GM21717 (cell line): ENCODE measurements around the gene COX17.

ENCODE experiments used
- ATAC-seq: cut with Tn5 transposase; IDR thresholded peaks from one replicate; pipeline ENCODE4 v1.9.1; 2021; ENCODE audit warnings: mild to moderate bottlenecking, moderate library complexity; ENCODE audit not compliant: unreplicated experiment

The COX17 gene

DNA sequence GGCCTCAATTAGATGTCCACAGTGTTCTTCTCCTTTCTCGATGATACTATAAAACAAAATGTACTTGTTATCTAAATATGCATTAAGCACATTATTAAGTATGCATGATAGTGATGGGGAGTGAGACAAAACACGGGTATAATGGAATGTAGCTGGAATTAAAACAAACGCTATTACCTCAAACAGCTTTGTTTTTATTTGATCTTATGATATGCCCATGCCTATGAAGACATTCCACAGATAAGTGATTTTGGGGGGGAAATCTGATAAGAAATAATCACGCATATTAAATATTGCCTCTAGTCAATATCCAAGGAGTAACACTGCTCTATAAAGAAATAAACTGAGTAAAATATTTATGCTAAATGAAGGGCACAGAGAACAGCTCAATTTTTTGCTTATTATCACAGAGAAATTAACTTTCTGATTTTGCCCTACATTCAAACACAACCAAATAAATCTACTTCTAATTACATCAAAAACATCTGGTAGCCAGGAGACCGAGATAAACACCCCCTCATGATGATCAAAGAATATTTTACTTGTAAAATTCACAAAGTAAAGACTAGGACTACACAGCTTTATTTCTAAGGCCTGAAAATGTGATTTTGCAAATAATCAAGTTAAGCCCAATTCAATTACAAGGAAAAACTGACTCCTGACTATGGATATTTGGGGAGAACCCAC lies 1.9 kb downstream of the COX17 start:
- ATAC-seq = no peak

DNA sequence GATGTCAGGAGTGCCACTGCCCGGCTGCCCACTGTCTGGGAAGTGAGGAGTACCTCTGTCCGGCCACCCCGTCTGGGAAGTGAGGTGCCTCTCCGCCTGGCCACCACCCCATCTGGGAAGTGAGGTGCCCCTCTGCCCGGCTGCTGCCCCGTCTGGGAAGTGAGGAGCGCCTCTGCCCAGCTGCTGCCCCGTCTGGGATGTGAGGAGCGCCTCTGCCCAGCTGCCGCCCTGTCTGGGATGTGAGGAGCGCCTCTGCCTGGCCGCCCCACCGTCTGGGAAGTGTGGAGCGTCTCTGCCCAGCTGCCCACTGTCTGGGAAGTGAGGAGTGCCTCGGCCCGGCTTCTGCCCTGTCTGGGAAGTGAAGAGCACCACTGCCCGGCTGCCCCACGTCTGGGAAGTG lies 3.3 kb downstream of the COX17 start:
- ATAC-seq = no peak

DNA sequence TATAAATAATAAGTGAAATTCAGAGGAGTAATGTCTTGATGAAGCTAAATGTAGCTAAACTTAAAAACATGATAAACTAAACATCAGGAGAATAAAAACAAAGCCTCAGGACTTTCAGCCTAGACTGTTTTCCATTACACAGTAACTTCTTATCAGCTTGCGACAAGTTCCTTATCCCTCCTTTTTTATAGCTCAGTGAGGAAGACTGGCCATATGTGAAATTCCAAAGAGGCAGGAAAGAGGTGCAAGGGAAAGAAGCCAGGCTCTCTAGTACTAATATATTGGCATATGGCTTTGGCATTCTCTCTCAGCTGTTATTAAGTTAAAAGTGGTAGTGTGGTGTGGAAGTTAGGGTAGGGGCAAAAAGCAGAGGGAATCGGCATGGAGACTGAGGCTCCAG lies 4.4 kb downstream of the COX17 start:
- no peak for ATAC-seq

DNA sequence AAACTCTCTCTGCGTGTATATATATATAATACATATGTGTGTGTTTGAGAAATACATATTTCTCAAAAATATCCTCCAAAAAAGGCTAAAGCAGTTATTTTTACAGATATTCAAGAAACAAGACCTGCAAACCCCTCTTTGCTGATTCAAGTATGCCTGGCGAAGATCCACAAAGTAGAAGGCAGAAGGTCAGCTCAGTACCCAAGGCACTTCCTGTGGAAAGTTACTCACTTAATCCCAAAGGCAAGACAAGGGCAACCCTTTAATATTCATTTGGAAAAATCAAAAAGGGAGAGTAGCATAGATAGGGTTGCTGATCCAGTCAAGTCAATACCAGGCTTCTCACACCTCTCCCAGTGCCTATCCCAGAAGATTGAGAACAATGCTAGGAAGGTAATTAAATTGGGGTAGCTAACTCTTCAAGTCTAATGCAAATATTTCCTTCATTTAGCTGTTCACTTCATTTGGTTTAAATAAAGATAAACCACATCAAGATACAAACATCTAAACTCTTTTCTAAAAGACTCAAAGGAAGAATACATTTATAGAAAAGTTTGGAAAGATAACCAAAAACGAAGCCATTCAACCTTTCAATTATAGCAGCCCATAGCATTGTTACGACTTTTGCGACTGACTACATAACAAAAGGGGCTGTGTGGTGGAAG lies 7.2 kb downstream of the COX17 start:
- no peak for ATAC-seq

DNA sequence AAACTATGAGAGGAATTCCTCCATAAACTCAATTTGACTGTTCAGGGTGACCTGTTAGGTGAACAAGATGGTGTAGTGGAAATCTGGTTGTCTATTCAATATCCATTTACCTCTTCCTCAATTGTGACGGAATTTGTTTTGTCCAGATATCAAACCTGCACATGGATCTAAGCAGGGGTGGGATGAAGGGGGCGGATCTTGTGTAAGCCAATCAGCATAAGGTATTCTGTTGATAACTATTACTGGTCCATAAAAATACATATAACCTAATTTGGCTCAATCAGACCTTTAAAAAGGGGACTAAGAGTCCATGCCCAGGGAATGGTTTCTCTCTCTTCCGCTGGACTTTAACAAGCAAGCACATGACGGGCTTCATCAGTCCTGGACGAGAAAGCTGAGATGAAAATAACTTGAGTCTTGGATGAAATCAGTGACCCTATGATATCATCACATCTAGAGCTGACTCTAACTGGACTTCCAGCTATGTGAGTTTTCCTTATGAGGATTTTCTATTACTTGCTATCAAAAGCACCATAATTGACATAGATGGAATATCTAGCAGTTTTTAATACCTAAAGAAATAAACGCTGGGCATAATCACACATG lies 11.1 kb downstream of the COX17 start:
- ATAC-seq = no peak

DNA sequence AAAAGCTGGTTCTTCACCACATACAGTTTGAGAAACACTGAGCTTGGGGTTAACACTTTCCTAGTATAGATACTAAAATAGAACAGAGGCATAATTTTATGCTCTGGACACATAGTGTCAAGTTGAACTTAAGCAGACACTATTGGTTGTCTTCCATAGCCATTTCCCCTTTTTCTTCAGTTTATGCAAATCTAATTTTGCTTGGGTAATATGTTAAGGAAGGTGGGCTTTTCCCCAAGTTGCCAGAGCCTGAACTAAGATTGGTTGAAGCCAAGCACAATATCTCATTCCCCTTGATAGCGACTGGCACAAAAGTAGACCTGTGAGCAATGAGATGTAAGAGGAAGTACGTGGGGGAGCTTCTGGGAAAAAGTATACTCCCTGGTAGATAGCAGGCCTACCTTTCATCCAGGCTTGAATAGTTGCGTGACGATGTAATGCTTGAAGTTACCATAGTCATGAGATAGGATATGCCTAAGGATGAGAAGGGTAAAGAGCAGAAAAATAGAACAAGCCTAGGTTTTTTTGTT lies 12.3 kb downstream of the COX17 start:
- peak; percentile 53 for ATAC-seq

DNA sequence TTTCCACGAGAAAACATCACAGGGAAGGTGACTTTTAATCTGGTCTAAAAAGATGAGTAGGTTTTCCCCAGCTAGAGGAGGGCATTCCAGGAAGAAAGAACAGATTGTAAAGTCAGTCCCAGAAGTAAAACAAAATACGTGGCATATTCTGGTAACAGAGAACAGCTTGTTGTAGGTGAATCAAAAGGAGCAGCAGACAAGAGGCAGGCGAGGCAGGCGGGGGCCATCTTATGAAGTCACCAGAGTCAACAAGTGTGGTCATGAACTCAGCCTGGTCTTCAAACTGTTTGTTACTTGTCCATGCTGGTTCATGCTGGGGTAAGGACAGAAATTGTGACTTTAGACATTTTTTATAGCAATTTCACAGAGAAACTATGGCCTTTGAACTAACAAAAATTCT lies 12.8 kb downstream of the COX17 start:
- no peak for ATAC-seq

DNA sequence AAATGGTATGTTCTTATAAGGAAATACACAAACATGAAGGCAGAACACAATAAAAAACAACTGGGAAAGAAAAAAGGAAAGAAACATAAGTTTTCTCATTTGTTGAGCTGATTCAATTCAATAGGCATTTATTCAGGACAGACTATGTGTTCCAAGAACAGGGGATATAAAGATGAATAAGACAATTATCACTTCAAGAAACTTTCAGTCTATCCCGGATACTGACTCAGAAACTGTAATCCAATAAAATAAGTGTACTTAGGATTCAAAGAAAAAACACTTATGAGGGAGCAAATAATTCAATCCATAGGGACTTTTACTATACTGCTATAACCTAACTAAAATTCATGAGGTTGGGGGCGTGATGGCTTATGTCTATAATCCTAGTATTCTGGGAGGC lies 13.3 kb downstream of the COX17 start:
- no peak for ATAC-seq

DNA sequence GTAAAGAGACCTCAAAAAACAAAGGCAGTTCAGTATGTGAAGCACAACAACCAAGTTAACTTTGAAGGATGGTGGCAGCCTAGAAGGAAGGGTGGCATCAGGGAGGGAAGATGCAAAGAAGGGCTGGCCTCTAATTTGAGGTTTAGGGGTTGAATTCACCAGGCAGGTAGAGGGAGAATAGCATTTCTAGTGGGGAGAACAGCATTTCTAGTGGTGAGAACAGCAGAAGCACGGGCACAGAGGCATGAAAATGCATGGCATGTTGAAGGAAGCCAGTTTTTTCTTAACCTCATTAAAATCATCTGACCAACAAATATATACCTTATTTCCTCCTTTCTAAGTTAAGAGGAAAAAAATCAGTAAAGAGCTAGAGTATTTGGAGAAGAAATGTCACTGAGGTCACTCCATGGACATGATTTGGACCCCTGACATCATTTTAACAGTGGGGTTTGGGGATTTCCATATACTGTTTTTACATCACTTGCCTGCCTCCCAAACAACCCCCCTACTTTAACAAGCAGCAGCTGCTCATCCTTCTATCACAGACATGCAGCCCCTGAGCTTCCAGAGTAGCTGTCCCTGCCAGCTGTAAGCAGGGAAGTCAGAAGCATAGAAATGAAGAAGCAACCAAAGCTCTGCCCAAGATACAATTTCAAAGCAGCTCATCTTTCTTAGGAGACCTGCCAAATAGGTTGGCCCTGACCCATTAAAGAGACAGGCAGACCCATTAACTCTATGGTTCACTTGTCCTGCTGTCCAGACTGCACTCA lies 14.4 kb downstream of the COX17 start:
- no peak for ATAC-seq

DNA sequence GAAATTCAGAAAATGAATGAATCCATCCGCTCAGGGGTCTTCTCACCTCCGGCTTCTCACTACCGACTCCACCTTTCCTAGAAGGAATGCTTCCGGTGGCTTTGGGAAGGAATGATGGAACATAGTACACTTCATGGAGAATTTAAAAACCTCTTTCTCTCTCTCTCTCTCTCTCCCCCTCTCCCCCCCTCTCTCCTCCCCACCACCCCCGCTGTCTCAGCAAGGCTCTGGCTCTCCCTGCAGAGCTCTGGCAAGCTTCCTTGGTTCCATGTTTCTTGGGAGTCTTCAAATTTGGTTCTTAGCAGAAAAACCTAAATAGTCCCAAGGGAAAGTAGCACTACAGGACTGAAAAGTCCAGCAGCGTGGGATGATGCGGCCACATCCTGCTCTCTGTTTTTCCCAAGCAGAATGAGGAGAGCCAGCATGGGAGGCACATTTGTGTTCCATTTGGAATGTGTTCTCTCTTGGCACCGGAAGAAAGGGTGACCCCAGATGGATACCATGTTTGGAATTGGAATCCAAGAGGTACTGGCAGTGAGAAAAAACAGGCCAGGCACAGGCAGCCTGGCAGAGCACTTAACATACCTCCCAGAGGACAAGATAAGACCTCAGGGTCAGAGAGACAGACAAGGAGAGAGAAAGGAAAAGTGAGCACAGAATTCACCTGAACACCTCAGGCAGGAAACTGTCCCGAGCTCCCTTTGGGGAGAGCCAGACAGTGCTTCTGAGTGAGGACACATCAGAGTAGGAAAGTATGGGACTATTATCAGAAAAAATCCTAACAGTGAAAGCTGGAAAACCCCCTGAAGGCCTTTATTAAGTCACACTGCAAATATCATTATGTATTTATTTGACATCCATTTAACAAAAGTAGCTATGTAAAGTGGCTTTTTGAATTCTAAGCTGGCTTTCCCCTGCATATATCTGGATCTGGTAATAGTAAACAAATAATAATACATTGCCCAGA lies 16.4 kb downstream of the COX17 start, which contains the start of gene POPDC2:
Gene POPDC2 (minus strand): TSS at position 116 of the 967 bp plus-strand sequence. CDS start 166 bp downstream, outside the sequence.
- ATAC-seq = no peak

DNA sequence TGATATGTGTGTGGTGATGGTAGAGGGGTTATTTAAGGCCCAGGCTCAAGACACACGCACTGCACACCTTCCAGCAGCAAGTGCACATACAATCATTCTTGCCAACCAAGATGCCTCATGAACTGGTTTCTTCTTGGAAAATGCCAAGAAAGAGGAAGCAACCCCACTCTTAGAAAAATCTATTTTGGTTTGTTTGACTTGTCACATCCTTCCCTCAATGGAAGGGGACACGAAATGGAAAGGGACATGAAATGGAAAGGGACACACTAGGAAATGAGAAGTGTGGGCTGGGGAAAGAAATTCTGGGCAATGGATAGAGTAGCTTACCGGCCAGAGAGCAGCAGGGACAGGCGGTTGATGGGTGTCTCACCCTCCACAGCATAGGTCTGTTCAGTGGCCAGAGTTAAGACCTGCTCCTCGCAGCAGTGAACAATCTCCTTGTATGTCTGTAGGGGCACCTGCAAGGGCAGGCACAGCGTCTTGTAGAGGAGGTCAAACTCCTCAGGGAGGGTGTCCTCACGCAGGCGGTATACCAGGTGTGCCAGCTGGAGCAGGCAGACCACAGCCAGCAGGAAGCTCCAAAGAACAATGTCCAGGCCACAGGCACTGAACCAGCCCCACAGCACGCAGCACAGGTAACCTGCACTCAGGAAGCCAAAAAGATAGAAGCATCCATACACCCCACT lies 17.5 kb downstream of the COX17 start:
- ATAC-seq = no peak

DNA sequence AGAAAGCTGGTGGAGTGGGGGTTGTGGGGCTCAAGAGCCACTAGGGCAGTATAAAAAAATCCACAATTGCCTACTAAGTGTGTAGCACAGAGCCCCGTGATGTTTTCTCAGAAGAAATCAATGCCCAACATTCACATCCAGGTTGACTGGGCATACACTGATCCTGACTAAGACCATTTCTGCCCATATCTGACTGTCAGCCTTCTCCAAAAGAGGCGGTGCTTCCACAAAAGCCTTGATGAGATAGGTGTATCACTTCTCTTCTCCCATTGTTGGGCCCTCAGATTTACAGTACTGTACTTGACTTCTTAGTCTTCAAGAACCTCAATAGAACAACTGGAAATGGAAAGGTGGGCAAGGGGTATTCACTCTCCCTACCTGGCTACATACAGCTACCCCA lies 18.2 kb downstream of the COX17 start:
- ATAC-seq = no peak

DNA sequence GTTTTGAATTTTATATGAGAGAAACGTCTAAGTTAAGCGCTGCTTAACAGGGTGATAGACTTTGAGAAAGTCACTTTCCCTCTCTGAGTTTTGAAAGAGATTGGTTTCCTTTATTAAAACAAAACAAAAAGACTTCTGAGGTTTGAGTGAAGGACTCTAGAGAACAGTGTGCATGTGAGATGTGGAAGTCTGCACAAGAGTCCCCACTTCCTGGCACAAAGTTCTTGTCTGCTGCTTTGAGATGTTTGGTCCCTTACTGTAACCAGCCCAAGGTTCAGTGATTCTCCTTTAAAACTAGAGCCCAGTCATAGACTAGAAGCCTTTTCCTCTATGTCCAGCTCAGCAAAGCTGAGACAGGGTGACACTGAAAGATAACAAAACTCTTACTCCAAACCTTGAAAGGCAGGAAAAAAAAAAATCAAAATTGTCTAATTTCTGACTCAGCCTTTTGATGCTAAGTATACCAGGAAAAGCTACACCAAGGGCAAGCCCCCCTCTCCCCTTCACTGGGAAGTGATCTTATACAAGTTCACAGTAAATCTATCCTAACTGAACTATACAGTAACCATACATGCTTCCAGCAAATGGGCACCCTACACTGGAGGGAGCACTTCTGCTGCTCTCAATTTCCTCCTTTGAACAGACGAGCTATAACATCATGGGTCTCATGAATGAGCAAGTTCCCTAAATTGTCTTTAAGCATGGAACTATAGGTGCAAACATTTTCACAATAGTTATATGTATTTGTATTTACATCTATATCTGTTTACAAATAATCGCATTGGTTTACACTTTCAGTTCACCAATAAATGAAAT lies 19.1 kb downstream of the COX17 start:
- ATAC-seq = no peak

DNA sequence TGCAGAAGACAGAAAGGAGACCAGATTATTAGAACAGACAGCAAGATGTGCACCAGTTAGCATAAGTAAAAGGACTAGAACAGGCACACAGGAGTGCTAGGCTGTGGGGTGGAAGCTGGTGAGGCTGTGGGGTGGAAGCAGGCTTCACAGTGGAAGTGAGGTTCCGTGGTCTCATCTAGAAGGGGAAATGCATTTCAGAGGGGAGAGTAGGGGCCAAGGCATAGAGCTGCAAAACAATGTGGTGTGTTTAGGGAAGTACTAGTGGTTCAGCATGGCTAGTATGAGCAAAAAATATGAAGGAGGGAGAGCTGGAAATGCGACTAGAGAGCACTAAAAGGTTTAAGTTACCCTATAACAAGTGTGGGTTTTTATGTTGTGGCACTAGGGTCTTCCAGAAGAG lies 23.3 kb downstream of the COX17 start:
- no peak for ATAC-seq

DNA sequence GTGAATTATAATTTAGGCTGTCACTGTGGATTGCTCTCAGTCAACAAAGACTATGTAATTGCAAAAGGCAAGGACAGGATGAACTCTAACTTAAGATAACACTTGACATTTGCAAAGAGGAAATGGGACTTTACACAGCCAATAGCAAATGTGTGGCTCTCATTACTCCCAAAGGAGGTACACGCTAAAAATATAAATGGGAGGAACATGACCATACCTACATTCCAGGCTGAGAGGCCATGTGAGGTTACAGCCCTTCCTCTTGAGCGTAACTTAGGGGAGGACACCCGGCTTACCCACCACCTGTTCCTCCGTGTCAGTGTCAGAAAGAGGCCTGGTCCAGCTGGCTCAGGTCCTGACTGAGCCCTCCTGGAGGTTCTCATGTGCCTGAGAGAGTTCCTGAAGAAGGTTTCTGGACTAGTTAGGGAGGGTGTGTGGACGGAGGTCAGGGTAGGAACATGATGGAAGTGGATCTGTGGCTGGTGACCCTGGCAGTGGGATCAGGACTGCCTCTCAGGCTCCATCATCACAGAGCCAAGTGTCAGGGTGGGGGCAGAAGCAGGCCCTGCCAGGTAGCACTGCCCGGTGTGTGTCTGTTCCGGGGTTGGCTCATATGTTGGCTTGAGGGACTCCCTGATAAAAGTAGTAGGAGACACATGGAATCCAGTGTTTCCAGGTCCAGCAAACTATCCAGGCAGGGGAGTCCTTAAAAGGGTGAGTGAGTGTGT lies 24.7 kb downstream of the COX17 start:
- ATAC-seq = no peak

DNA sequence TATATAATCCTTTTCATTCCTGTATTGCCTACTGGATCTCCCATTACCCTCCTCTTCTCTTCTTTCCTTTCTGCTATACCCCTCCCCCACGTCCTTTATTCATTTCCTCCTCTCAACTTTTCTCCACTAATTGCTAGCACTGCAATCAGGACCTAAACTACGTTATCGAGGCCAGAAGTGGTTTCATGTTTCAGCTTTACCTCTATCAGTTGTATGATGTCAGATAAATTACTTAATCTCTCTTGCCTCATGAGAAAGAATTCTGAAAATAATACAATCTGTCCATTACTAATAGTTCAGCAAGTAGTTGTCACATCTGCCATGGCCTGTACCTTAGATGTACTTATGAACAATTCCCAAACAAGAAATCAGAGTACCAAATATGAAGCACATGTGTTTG lies 27.4 kb downstream of the COX17 start:
- no peak for ATAC-seq

DNA sequence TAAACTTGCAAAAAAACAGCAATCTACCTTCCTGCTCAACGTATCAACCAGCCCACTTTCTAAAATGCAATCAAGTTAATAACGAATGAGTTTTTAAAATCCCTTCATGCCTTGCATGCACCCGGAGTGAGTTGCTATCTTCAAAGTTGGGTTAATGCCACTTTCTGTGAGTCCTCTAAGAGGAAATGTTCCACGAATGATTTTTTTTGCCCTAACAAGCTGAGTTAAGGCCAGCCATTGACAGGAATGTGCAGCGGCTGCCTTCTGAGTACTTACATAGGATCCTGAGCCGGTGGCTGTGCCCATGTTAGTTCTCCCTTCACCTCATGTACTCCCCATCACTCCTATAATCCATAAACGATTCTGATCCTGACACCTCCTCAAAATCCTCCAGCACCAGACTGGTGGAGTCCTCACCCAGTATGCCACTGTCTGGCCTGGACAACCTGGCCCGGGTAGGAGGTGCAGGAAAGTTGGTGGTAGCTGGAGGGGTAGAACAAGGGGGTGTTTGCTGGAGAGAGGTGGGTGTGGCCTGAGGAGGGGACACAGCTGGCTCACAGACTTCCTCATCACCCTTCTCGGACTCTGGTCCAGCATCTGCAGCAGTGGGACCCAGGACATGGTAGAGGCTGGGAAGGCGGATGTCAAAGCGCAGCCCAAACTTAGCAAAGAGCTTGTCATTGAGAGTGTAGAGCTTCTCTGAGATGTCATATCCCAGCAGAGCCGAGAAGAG lies 29.2 kb downstream of the COX17 start:
- ATAC-seq = no peak
